Measurements from ENCODE around the gene GPLD1.

Gene GPLD1

DNA sequence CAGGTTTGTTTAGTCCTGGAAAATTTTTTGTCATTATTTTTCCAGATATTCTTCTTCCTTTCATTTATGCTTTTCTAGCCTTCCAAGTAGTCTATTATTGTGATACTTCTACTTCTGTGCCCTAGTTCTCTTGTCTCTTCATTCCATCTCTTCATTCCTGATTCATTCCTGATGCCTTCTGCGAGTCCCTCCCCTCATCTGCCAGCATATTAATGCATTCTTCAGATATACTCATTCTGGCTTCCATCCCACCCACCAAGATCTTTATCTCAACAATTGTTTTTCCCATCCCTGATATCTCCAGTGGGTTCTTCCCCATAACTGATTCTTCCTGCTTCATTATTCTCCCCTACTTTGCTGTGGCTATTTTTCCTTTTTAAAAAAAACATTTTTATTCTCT lies 40.6 kb upstream of the GPLD1 start:
- TF ChIP-seq, protein P1, sequence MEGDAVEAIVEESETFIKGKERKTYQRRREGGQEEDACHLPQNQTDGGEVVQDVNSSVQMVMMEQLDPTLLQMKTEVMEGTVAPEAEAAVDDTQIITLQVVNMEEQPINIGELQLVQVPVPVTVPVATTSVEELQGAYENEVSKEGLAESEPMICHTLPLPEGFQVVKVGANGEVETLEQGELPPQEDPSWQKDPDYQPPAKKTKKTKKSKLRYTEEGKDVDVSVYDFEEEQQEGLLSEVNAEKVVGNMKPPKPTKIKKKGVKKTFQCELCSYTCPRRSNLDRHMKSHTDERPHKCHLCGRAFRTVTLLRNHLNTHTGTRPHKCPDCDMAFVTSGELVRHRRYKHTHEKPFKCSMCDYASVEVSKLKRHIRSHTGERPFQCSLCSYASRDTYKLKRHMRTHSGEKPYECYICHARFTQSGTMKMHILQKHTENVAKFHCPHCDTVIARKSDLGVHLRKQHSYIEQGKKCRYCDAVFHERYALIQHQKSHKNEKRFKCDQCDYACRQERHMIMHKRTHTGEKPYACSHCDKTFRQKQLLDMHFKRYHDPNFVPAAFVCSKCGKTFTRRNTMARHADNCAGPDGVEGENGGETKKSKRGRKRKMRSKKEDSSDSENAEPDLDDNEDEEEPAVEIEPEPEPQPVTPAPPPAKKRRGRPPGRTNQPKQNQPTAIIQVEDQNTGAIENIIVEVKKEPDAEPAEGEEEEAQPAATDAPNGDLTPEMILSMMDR (conservative IDR thresholded peaks at IDR 0.05; ENCODE audit: low read length) = no peak
- no peak overlapping the region for H3K4me3 ChIP-seq (ENCODE audit: low read length)
- DNase-seq (ENCODE audit: low read depth) = no peak

DNA sequence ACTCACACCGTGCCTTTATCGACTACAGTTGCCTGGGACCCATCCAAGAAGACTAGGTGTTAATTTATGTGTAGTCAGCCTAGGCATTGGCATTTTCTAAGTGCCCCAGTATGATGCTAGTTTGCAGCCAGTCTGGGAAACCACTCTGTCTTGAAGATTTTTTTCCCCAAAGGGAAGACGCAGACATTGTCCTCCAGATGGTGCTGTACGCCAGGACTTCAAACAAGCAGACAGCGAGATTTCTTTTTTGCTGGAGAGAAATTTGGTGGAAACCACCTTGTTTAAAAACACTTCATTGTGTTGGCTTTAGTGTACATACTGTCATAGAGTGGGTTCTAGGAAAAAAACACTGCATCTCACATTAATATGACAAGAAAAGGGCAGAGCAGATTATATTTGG lies 35.4 kb upstream of the GPLD1 start:
- no peak overlapping the region for H3K4me3 ChIP-seq (ENCODE audit: low read length)
- TF ChIP-seq, protein P1 (conservative IDR thresholded peaks at IDR 0.05; ENCODE audit: low read length) = peak; percentile 52
- peak; percentile 35 for DNase-seq (ENCODE audit: low read depth)

DNA sequence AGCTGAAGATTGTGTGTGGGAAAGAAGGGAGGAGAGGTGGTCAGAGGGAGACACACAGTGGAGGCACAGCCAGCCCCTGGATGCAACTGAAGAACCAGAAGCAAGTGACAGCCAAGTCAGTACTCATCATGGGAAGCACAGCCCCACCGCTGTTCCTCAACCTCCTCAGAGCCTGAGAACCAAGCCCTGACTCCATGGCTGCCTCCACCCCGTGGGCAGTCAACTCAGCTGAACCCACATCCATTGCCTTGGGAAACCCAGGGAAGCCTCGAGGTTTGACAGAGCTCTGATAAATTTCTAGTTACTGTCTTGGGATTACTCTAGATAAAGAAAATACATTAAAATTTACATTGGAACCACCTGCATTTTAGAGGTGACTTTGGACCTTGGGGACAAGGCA lies 35.0 kb upstream of the GPLD1 start:
- TF ChIP-seq, protein P1 (conservative IDR thresholded peaks at IDR 0.05; ENCODE audit: low read length) = no peak
- no peak for DNase-seq (ENCODE audit: low read depth)
- no peak overlapping the region for H3K4me3 ChIP-seq (ENCODE audit: low read length)

DNA sequence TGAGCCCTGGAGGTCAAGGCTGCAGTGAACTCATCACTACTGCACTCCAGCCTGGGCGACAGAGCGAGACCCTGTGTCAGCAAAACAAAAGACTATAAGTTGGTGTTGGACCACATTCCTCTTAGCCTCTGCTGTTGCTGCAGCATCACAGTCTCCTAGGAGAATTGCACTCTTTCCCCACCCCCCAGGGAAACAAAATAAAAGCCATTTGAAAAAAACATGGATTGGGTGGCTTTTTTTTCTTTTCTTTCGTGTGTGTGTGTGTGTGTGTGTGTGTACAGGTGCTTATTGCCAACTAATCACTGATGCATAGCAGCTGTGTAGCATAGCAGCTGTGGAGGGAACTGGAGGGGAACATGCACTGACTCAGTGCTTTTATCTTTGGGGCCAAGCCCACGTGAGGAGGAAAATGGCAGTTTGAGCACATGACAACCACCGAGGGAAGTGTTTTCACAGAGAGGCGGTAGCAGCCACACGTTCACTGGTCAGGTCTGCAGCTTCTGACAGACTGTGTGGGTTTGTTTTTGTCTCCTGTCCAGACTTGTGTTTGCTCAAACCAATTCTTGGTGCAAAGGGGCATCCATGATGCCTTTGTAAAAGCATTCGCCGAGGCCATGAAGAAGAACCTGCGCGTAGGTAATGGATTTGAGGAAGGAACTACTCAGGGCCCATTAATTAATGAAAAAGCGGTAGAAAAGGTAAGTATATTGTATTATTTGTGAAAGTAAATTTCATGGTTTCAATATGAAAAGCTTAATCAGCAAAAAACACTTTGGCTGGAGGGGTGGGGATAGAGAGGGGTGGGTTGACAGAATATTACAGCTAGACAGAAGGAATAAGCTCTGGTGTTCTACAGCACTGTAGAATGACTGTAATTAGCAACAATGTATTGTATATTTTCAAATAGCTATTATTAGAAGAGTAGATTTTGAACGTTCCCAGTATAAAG lies 33.1 kb upstream of the GPLD1 start:
- DNase-seq (ENCODE audit: low read depth) = no peak
- H3K4me3 ChIP-seq (ENCODE audit: low read length) = no peak overlapping the region
- TF ChIP-seq, protein P1 (conservative IDR thresholded peaks at IDR 0.05; ENCODE audit: low read length) = no peak

DNA sequence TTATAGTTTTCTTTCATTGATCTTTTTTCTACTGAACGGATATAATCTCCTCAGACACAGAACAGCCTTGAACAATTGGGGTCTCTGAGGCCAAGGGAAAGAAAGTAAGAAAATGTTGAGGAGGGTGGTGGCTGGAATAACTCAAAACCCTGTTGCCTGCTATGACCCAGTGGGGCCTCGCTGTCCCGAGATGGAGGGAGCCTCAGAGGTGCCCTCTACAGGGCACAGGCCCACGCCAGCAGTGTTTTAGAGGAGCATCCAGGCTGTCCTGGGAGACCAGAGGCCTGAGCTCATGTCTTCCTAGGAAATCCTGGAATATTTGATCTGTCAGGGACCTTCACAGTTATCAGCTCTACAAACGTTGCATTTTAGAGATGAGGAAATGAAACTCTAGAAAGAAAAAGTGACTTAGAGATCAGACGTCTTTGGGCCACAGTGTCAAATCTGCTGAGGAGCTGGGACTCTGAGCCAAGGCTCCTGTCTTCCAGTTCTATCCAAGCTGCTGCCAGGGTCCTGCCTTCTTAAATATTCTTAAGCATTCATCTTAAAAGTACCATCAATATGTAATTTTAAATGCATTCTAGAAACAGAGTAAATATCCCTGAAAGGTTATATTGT lies 31.7 kb upstream of the GPLD1 start:
- peak; percentile 33 for DNase-seq (ENCODE audit: low read depth)
- H3K4me3 ChIP-seq (ENCODE audit: low read length) = no peak overlapping the region

DNA sequence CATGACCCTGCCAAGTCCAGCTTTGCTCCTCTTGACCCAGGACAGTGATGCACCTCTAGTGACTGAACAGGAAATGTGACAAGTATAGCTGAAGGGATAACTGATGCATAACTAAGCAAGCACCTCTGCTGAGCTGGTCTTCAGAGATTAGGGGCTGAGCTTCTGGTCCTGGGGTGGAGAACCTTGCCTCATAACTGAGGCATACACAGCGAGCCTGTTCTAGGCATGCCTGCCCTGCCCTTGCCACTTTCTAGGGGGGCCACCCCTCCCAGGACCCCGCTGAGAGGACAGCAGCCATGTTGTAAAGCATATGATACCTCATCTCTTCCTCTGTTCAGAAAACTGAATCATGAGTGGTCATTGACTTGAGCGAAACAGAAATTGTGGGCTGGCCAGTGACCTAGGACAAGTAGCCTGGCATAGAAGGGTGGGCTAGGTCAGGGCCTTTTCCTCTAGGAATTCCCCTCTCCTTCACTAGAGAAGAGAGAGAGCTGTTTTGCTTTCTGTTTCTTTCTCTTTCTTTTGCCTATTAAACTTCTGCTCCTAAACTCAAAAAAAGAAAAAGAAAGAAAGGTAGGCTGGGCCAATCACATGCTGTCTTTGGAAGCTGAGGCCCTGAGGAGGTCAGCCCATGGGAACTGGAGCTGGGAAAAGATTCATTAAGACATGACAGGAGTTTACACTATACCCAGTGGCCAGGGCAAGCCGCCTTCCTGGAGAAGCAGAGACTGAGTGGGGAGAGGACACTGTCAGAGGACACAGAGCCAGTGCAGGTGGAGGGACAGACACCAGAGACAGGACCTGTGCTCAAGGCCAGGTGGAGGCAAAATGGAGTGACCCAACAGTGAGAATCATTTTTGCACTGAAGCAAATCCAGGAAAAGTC lies 28.5 kb upstream of the GPLD1 start:
- H3K4me3 ChIP-seq (ENCODE audit: low read length) = no peak overlapping the region
- no peak for DNase-seq (ENCODE audit: low read depth)

More for the DNA sequence above, 31.7 kb upstream of the GPLD1 start:
- TF ChIP-seq, protein P1 (conservative IDR thresholded peaks at IDR 0.05; ENCODE audit: low read length) = peak; percentile 65

More for the DNA sequence above, 28.5 kb upstream of the GPLD1 start:
- TF ChIP-seq, protein P1 (conservative IDR thresholded peaks at IDR 0.05; ENCODE audit: low read length) = no peak

All from AG10803 (cell line).